NCI-H69 (cell line): ENCODE results near the gene TSEN15.
"Not testable (repeated sequence)": the region's sequence is repeated elsewhere in the genome, so short reads cannot be mapped to it uniquely, and the experiment has no call there.

Source experiments
- DNase-seq: peaks from one replicate; lab custom pipeline; 2025; lab: John Stamatoyannopoulos, UW

The TSEN15 gene

DNA sequence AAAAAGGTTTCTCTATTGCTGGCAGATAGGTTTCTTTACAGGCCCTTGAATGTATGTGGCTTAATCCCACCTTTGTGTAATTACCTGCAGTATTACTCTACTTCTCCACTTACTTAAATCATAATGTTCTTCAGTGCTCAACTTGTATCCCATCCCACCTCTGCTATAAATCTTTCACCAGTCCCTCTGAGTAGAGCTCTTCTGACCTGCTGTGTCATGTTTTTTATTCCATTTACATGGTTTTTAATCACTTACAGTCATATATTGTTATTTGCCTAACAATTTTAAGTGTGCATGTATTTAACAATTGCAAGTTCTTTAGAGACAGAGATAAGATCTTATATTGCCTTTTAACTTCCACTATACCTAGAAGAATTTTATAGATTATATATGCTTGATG lies 2.4 kb downstream of the TSEN15 start:
- no peak for DNase-seq

DNA sequence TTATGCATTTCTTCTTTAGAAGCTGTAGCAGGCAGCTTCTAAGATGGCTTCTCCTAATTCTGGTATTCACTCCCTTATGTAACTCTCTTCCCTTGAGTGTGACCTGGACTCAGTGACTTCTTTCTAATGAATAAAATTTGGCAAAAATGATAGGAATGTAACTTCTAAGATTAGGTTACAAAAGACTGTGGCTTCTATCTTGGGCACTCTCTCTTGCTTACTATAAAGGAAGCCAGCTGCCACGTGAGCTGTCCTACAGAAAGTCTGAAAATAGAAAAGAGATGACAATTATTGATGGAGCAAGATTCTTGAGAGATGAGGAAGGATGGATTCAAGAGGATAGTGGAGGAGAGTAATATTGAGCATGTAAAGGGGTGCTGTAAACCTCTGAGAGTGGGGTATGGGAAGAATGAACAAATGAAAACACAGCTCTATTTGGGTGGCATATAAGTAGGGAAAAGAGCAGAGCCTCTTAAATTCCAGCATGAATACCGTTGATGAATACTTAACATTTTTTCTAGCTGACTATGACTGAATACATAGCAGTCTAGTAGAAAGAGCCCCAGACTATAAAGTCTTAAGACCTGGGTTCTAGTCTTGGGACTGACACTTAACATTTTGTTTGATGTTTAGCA lies 5.5 kb downstream of the TSEN15 start:
- DNase-seq: no peak

DNA sequence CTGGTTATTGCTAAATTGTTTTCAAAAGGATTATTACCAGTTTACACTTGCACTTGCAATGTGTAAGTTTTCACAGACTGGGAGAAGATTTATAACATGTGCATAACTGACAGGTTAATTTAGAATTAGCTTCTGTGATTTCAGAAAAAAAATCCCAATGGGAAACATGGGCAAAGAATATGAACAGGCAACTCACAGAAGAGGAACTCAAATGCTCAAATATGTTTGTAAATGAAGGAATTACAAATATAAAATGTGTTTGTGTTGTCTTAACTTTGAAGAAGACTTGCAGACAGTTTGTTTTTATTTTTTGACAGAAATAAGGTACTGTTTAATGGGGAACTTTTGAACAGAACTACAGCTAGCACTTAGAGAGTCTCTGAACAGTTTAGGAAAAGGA lies 8.4 kb downstream of the TSEN15 start:
- DNase-seq: no peak

DNA sequence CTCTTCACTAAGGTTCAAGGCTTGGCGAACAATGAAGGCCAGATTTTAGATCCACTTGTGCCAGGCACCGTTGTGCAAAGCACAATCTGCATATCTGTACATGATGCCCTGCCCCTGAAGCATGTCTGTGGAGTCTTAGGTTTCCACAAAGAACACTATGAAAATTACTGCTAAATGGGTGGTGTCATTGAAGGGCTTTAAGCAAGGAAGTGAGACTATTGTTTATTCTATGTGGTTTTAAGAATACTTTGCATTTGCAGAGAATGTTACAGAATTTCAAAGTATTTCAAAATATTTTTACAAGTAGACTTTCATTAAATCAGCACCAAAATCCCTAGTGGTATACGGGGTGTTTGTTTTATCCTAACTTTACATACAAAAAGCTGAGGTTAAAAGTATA lies 8.8 kb downstream of the TSEN15 start:
- DNase-seq: no peak

DNA sequence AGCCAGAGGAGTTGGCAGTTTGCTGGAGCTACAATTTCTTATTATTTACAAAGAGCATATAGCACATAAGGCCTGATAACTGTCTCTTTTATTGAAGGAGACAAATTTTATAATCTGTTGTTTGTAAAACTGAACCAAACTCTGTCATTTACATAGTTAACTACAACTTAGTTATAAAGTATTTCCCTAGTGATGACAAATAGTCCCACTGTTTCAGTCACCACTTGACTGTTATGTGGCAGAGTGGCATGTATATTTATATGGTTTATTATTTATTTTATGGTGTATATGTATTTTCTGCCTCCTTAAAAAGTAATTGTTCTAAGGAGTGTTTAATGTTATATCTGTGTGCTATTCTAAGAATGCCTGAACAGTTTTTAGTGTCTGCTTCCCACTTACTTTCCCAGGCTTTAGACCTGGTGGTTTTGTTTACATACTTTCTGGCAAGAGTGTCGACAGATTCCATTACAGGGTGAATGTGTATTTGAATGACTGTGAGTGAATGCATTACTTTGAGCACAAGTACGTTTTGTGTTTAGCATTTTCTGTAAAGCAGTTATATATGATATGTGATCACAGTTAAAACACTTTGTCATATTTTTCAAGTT lies 10.0 kb downstream of the TSEN15 start:
- DNase-seq: no peak

DNA sequence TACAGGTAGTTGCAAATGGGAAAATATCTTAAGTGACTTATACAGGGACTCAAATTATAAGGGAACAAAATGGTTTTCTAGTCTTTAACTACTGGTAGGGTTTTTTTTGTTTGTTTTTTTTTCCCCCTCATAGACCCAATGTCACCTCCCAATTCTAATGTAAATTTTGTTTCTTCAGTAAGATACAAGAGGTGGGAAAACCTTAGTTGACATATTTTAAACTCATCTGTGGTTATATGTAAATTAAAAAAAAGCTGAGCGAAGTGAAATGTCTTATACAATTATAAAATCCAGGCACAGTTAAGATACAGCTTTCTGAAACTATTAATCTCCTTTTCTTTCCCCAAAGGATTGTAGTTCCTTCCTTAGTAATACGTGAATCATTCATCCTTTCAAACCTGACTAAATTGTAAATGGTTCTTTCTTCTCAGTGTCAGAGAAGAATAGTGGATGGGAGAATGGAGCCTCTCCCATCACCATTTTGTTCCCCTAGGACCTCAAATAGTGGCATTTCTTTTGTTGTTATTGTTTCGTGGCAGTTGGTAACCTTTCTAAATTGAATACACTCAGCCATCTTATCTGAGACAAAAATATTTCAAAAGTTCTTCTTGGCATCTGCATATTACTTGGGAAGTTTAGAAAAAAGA lies 11.2 kb downstream of the TSEN15 start:
- DNase-seq: no peak

DNA sequence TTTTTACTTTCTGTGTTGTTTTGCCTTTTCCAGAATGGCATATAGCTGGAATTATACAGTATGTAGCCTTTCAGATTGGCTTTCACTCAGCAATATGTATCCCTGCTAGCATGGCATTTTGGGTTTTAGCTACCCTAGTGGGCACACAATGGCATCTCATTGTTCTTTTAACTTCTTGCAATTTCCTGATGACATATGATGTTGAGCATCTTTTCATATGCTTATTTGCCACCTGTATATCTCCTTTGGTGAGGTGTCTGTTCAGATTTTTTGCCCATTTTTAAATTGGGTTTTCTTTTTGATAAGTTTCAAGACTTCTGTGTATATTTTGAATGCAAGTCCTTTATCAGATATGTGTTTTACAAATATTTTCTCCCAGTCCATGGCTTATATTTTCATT lies 14.0 kb downstream of the TSEN15 start:
- no peak for DNase-seq

DNA sequence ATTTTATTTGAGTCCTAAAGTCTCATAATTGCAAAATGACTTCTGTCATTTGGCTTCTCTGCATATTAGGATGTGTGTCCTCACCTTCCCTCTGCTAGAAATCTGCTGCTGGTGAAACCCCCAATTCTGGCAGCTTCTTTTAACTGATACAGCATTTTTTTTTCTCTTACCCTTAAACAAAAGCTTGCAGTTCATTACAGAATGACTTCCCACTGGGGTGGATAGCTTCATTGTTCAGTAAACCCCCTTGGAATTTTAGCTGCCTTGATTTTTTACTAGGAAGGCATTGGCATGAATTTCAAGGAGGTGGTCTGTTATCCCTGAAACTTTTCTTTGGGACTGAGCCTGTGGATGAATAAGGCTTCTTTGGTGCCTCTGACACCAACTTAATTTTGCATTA lies 16.8 kb downstream of the TSEN15 start:
- DNase-seq: no peak

DNA sequence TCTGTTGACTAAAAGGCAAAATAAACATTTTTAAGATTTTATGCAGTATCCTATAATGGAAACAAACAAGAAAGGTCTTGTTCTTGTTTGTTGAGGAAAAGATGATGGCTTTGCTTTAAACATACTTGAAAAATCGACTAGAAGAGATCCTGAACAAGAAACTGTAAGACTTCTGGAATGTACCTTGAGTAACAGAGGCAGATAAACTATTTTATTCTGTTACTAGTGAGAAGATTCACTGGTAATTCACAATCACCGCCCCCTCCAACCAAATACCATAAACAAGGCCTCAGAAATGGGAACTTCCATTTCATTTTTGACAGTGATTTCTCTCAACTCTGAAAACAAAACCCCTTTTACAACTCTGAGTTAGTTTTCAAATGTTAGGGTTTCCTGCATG lies 18.1 kb downstream of the TSEN15 start:
- no peak for DNase-seq

DNA sequence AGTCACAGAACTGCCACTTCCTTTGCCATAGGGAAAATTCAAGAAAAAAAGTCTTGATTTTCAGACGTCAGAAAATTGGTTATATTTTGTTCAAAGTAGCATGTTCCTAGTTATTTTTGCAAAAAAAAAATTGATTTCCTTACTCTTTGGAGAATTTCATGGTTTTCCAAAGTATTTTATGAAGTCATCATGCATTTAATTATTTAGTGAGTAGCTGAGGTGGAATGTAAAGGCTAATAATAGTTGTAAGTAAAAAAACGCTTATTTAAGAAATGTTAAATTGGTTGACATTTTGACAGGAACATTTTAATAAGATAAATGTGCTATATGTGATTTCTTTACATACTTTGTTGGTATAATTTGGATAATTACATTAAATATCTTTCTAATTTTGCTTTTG lies 20.8 kb downstream of the TSEN15 start:
- no peak for DNase-seq

DNA sequence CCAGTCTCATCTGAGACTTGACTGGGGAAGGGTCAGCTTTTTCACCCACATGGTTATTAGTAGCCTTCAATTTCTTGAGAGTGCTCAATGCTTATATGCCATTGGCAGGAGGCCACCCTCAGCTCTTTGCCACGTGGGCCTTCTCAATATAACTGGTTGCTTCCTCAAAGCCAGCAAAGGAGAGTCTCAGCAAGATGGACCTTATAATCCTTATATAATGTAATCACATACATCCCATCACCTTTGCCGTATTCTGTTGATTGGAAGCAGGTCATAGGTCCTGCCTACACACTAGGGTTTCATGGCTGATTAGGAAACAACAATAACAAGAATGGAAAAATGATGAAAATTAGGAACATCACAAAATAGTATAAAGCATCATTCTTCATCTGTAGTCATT lies 22.9 kb downstream of the TSEN15 start:
- no peak for DNase-seq

DNA sequence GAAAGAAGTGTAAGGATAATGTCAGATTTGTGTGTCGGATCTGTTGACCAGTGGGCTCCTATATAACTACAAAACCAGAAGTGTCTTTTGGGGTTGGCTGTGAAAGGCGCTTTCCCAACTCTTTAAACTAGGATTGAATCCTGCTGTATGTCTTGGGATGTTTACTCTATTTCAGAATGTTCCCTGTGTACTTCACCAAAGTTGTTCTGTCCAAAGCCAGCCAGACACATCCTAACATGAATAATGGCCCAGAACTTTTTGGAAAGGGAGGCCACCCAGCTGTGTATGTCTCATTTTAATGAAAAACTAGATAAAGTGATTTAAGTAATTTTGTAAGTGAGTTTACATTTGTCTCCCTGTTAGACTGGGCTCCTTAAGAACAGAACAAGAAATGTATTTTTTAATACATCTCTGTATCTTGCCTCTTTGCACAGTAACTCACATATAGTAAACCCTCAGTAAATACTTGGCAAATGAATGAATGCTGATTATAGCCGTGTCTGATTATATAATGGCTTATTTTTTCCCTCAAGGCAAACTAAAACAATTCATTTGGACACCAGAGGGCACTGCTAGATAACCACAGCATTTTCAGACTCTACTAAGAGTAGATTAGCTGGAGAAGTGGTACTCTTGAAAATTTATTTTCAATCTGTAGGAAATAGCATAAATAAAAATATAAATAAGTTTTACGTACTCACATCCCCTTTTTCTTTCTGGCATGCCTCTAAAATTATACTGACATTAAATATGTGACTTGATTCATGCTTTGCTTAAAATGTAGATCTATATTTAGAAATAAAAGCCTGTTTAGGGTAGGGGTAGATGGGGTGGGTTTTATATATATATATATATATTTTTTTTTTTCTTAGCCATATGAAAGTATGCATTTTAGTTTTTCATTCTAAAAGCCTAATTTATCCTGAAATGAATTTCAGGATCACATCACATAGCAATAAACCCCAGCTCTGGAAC lies 23.8 kb downstream of the TSEN15 start:
- DNase-seq: peak; percentile 81

DNA sequence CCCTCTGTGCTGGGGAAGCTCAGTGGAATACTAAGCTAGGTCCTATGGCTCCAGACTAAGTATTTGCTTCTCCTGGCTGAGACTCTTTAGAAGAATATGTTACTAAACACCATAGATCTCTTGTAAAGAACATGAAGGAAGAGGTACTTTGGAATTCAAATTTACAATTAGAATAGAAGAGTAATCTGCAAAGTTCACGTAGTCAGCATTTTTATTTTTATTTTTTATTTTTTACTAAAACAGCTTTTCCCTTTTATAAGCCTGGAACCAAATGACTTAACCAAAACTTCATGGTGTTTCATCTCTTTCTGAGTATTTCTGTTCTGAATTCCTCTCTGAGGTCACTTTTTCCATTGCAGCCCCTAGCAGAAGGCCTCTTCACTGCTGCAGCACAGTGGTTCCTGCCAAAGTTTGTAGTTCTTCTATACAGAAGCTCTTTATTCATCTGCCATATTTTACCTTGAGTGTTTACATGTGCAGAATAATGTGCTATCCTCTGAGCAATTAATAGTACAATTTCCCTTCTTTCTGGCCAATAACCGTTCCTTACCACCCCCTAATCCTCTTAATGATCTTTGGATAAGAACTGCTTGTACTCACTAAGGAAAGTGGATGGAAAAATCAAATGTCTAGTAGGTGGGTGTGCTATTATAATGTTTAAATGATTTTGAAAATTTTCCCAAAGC lies 27.2 kb downstream of the TSEN15 start:
- no peak for DNase-seq

DNA sequence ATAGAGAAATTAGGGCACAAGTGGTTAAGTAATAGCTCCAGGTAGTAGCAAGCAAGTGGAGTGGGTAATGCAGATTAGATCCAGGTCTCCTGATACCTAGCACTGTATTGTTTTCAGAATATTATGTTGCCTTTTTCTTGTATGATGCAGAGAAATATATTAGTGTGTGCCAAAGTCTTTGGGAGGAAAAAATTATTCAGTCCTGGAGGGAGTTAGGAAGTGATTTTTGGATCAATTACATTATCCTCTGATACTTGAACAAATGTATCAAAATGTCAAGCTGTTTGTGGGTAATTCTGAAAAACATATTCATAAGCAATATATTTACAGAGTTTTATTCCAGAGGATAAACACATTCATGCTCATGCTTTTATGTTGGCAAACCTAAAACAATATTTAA lies 28.8 kb downstream of the TSEN15 start:
- no peak for DNase-seq

DNA sequence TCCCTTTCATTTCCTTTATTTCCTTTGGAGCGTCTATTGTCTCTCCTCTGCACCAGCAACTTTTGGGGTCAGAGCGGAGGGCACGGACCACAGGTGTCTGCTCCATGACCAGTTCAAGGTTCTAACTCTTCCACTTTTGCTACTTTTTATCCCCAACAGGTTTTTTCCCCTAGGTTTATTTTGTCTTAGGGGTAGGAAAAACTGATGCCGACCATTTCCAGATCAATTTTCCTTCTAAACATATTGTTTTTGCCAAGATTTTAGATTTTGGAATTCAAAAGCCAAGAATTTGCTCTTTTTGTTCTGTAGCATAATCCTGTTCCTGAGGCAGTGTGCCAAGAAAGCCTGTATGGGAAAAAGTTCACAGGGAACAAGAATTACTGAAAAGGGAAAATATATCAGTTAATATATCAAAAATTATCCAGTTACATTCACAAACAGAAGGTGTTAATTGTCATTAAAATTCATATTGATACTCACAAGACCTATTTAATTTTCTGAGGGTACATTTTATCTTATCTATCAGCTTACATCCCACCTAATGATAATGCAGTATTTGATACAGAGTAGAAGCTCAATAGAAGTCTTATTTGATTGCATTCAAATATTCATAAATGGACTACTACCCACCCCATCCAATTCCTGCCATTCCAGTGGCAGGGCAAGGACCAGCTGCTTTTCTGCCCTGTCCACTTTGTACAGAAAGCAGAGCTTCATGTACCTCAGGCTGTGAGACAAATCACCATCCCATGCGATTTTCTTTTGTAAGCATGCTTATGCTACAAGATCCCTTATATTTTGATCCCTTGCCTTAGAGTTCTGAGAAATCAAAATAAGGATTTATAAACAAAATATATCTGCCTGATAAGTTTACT lies 31.2 kb downstream of the TSEN15 start:
- DNase-seq: no peak

DNA sequence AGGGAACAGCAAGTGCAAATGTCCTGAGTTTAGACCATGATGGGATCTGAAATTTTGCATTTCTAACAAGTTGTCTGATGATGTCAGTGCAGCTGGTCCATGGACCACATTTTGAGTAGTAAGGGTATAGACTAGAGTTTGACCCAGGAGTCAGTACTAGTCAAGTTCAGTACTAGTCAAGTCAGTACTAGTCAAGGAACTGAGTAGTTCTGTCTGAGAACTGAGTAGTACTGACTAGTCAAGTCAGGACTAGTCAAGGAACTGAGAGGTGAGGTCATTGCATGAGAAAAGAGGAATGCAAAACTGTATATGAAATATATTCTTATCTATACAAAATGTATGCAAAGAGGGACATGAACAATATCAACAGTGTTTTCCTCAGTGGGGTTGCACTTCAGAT lies 34.1 kb downstream of the TSEN15 start:
- no peak for DNase-seq

DNA sequence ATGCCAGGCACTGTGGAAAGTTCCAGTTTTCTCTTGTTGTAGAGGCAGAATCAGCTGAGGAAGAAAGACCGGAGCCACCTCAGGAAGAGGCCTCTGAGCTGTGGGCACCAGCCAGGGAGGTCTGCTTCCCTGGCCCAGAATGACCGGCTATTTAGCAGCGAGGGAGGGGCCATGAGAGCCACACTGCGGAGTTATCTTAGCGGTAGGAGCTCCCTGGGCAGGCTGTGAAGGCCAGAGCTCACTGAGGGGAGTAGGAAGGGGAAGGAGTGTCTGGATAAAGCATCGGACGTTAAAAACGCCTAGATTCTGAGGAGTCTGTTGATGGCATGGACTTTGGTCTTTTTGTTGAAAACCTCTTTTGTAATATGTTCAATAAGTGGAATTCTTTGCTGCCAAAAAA lies 36.5 kb downstream of the TSEN15 start:
- no peak for DNase-seq

DNA sequence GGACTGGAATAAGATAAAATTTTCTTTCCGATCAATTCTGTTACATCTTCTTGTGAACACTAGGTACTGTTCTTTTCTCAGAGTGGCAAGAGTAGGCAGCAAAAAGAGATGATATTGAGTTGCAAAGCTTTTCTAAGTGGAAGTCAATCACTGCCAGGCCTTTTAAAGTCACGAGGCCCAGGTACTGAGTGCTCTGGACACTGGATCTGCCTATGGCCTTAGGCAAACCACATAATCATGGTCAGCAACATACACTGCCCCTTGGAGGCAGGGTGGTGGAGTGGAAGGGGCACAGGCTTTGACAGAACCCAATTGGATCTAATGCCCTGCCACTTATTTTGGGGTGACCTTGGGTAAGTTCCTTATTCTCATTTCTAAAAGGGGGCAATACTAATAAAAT lies 41.5 kb downstream of the TSEN15 start:
- no peak for DNase-seq

DNA sequence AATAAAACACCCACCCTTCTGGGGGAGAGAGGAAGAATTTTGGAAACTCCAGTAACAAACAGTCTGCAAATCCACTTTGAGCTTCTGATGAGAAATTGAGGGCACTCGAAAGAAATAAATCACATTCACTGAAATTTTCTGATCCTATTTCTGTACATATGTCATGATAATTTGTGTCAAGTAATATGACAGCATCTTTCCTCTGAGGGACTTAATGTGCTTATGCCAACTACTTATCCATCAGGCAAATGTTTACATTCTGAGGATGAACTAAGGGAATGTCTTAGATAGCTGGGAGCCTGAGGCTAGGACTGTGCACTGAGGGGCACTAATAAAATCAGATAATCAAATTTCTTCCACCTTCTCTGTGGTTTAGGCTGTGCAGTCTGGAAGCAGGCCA lies 44.5 kb downstream of the TSEN15 start:
- no peak for DNase-seq

DNA sequence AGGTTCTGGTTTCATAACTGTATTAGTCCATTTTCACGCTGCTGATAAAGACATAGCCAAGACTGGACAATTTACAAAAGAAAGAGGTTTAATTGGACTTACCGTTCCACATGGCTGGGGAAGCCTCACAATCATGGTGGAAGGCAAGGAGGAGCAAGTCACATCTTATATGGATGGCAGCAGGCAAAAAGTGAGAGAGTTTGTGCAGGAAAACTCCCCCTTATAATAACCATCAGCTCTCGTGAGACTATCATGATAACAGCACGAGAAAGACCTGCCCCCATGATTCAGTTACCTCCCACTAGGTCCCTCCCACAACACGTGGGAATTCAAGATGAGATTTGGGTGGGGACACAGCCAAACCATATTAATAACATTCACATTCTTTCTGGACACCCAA lies 45.0 kb downstream of the TSEN15 start:
- not testable (repeated sequence) for DNase-seq

DNA sequence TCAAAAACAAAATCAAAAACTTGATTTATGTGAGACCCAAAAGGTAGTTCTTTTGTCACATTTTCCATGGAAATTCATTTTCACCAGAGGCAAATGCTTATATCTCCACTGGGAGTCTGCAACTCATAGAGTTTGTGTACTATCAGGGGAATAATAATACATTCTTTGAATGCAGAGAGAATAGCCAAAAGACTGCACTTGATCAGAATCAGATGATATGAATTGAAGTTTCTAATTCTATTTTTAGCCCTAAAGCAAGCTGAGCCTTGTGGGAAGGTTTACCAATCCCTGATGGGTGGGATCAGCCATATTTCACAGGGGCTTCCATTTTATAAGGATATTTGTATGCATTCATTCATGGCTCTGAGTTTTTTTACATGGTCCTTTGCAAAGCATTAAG lies 49.6 kb downstream of the TSEN15 start:
- no peak for DNase-seq
